HG03066 (cell line): ENCODE measurements around the gene FHDC1.

Experiments
- ATAC-seq: cut with Tn5 transposase; IDR thresholded peaks from one replicate; pipeline ENCODE4 v1.9.1; 2021; ENCODE audit warnings: low read depth; ENCODE audit not compliant: unreplicated experiment

FHDC1 gene

DNA sequence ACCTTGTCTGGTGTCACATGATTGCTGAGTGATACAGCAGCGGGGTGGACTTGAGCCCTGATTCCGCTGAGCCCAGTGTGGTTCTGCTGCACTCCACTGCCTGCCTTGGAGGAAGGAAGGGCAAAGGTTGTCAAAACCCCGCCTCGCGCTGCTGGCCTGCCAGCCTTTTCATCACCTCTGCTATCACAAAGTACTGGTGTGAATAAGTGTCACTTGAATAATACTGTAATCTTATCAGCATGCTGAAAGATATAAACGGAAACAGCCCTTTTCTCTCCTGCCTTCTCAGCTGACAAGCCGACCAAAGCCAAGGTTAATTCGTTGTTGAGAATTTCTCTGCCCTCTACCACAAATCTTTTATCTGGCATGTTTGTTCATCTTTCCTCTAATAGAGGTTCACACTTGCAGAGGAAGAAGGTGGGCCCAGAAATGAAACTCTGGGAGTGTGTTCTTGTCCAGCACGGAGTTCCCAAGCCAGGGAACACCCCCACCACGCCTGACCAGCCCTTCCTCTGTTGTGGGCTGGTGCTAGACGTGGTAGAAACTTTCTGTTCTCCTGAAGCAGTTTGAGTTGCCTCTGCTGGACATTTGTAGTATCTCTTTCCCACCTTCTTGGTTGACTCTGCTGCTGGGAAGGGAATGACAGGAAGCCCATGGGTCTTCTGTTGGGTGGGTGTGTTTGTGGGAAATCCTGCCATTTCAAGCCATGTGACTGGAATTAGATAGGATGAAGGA is 21.5 kb downstream of the FHDC1 start:
- ATAC-seq, result no peak

DNA sequence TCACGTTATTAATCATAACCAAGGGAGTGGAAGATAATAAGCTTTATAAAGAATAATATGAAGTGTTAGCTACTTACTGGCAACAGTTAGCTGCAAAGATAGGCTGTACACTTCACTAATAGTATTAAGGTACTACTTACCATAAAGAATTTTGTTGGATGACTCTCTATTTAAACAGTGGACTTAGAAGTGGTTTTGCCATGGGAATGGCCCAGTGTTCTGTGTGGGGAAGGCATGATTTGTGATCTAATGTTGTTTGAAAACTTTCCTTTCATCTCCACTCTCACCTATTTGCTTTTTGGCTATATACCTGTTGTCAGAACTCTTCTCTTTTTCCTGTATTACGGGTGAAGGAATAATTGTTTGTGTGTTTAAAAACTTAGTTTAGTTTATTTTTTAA is 23.0 kb downstream of the FHDC1 start:
- no peak for ATAC-seq

DNA sequence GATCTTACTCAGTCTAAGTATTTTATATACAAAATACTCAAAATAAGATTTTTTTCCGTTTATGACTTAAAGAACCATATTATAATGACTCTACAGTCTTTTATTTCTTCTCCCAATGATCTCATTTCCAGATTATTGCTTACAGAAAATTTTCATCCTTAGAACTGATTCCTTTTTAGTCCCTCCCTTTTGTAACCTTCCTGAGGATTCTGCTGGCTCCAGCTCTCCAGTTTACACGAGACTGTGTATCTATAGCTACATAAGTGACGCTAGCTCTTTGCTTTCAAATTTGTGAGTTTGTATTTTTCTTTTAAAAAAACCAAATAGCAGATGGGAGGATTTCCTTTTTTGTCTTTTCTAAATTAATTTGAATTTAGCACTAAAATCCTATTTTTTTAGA is 24.0 kb downstream of the FHDC1 start:
- ATAC-seq, result no peak

DNA sequence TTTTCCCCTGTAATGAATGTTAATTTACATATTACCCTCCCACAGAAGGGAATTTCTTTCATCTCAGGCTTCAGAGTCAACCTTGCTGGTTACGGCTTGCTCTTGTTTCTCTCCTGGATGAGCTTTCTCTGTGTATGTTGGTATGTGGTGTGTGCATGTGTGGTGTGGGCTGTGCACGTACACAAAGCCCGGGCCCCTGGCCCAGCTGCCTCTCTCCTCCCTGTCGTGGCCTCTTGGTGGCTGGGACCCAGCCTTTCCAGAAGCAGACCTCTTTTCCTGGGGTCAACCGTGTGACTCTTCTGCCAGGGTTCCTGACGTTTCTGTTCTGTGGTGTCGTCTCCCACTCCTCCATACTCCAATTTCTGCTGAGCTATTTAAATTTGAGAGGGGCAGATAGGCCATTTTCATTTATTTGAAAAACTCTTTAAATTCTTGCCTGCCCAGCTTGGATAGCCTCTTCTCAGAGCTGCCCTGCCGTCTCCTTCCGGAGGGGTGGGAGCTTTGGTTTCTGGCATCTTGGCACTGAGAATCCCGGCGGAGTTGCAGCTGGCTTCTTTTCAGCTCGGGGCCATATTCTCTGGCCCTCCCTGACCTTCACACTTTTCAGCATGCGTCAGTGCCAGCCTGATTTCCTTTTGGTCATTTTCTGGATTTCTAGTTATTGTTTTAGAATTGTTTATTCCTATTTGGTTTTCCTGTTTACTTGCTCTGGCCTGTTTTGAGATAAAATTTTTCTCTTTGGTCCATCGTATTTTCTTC is 25.1 kb downstream of the FHDC1 start:
- ATAC-seq, result no peak

DNA sequence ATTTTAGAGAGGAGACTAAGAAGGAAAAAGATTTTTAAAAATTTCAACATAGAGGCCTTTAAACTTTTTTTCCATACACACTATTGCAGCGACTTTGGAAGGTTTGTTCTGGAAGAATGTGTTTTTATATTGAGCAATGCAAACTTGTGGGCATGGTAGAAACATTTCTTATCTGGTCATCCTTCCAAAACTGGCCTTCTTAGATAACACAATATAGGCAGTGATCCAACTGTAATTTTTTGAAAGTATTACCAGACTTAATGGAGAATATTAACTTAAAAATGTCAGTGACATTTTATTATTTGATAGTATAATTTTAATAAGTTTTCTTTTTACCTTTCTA is 25.6 kb downstream of the FHDC1 start:
- no peak for ATAC-seq

DNA sequence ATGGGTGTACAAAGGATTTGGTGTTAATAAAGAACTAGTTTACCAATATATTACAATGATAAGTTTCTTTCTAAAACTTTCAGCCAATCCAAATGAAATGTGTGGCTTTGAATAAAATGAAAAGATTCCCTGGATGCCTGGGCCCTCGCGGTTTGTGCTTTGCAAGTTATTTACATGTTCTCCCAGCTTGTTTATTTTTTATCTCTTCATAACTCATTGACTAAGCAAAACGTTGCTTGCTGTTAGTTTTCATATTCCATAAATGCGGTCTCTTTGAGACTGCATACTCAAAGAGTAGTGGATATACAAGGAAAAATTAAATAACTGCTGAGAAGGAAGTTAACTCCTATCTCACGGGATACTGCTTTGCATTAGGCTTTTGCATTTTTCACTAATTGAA is 26.0 kb downstream of the FHDC1 start:
- ATAC-seq, result no peak

DNA sequence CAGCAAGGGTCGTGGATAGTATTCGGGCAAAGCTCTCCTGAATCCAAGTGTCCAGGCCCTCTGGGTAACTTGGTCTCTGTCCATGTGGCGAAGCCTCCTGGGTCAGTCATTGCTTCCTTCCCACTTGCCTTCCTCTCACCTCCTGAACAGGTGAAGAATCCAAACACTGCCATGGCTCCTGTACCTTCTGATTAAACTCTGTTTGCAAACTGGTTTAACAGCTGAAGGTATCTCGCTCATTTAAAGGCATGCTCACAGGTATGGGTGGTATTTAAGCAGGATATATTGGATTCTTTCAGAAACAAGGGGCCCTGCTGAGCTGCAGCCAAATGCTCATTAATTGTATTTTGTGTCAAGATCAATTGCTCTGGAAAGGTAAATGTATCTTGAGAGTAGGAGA is 28.2 kb downstream of the FHDC1 start:
- ATAC-seq, result no peak

DNA sequence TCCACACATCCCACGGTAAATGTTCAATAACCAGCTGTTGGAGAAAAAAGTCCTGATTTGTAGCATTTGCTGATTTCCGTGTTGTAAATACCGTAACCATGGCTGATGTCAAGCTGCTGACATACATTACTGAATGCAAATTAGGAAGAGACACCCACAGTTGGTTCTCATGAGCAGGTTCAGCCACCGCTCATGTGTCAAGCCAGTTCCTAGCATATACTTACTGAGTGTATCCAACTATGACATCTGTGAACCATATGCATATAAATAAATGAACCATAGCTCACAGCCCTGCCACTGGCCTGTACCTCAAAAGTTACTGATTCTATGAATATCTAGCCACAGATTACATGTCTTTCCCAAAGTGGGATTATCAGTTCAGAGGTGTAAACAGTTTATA is 29.5 kb downstream of the FHDC1 start:
- ATAC-seq, result no peak

DNA sequence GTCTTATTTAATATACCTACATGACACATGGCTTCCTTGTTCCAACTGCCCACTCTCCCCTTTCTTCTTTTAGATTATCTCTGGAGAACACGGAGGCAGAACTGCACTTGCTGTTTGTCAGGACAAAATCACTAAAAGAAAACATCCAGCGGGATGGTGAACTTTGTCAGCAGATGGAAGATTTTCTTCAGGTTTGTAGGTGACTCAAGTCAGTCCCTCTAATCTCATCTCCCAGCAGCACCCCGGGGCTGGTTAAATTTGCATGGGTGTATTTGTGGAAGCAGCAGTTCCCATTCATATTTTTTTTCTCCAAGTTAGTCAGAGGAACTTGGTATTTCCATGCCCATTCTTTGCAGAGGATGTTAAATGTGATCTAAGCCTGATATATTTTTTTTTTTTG is 31.8 kb downstream of the FHDC1 start:
- ATAC-seq, result no peak

DNA sequence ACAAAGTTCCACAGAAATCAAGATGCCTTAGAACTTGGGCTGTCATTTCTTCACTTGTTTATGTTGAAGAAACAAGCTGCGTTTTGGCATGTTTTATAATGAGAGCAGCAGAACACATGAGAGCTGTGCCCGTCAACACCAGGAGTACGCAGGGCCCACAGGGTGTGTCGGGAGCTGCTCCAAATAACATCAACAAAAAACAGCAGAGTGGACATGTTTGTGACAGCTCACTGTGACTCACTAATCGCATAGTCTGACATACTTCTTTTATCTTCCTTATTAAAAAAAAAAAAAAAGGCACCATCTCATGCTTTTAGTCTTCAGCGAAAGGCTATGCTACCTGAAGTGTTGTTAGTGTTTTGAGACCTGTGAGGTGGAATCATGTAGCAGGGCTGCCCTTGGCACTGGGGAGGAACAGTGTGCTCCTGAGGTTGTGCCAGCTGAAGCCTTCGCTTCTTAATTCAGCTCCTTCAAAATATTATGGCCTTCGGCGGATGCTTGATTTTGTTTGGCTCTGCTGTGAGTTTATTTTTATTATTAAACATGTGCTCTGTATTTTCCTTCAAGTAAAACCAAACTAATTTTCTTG is 32.8 kb downstream of the FHDC1 start:
- no peak for ATAC-seq

DNA sequence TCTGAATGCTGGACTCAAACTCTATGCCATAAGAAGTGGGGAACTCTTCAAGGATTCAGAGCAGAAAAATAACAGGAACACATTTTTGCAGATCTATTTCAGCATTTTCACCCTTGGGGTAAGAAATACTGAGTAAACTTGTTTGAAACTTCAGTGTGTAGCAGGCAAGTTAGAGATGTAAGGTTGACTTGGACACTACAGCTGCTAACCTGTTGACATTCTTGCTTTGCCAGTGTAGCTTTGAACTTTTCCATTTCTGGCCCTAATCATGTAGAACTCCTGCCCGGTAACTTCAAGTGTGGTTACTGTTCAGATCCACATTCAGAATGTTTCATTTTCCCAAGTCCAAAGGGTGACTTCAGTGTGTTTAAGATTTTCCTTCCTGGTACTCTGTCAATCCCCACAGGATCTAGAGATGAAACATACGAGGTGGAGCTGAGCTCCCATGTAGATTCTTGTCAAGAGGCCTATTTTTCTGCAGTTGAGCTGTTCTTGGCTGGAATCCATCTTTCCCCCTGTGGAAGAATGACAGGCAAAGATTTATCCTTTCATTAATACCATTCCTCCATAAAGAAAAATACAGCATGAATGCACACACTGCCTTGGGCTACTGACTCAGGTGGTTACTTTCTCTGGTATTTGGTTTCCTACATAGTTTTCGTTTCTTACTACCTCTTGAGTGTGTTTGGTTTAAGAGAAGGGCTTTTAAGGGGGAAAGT is 34.1 kb downstream of the FHDC1 start:
- ATAC-seq, result no peak

DNA sequence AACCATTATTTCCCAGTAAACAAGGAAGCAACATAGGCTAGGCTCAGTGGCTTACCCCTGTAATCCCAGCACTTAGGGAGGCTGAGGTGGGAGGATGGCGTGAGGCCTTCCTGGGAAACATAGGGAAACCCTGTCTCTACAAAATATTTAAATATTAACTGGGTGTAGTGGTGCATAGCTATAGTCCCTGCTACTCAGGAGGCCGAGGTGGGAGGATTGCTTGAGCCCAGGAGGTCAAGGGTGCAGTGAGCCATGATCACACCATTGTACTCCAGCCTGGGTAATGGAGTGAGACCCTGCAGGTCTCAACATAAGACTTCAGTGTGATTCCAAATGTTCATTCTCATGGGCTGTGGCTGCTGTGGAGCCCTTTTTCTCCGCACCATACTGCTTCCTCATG is 34.9 kb downstream of the FHDC1 start:
- no peak for ATAC-seq

DNA sequence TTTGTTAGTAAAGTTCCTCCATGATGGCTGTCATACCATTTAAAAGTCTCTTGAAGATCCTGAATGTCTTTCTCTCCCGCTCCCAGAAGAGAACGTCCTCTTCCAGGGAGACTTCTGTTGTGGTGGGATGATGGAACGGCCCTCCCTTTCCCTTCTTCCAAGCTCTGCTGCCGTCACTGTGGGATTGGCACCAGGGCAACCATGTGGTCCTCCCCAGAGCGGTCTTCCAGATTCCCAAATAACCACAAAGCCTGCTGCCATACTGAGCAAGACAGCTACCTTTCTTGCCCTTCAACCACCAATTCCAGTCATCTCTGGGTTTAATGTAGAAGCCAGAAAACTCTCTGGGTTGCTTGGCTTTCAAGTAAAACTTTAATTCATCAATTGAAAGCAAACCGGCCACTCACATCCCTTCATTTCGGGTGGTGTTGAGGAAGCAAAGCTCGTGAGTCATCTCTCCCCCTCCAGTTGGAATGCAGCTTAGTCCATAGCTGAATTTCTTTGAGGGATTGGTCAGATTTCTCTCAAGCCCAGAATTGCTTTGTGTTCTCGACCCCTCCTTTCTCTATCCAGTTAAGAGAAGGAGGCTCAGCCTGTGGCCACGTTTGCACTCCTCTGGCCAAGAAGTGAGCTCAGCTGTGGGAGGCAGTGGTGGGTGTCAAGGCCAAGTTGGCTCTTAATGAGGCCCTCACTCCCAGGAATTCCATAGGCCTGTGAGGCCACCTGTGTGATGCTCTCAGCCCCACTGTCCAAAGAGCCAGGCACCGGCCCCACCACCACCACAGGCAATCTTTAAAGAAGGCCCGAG is 36.9 kb downstream of the FHDC1 start:
- no peak for ATAC-seq

DNA sequence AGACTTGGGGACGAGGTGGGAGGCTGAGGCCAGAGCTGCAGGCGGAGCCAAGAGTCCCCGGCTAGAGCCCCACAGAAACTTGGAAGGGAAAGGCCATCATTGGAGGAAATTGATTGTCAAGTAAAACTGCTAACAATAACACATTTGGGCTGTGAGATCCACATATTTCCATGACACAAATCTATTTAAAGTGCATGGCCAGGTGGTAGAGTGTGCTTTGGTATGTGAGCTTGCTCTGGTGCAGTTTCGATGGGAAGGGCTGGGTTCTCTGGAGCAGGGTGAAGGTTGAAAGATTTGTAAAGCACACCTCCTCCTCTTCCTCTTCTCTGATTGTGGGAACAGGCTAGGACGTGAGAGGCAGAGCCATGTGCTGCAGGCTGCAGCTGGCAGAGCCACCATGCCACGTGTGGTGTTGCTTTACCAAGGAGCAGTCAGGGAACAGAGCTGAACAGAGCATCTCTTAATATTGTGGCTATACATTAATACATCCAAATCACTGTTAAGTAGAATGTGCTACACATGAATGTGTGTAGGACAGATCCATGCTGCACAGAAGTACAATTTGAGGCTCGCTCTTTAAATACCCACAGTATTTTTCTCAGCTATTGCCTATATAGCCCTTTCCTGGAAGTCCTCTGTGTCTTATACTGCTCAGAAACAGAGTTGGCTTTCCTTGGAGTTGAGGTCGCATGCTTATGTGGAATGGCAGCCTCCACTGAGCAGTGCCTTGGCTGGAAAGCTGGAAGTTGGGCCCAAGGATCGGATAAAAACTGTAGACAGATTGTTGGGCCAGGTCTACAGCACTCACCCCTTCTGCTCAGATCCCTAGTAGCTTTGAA is 37.7 kb downstream of the FHDC1 start:
- no peak for ATAC-seq

DNA sequence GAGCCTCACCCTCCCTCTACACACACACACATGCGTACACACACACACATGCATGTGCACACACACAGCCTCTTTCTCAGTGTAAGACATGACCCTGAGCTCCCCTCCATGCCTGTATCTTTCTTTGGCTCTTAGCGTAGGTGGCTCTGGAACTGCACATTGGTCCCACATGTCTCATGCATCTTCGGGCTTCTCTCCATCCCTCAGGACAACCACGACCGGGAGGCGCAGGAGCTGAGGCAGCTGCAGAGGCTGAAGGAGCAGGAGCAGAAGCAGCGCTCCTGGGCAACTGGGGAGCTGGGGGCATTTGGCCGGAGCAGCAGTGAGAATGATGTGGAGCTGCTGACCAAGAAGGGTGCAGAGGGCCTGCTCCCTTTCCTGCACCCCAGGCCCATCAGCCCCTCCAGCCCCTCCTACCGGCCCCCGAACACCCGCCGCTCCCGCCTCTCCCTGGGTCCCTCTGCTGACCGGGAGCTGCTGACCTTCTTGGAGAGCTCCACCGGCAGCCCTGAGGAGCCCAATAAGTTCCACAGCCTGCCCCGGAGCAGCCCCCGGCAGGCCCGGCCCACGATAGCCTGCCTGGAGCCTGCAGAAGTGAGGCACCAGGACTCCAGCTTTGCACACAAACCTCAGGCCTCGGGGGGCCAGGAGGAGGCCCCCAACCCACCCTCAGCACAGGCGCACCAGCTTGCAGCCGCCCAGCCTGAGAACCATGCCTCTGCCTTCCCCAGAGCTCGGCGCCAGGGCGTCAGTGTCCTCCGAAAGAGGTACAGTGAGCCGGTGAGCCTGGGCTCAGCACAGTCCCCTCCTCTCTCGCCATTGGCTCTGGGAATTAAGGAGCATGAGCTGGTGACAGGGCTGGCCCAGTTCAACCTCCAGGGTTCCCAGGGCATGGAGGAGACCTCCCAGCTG is 38.6 kb downstream of the FHDC1 start:
- ATAC-seq, result no peak

DNA sequence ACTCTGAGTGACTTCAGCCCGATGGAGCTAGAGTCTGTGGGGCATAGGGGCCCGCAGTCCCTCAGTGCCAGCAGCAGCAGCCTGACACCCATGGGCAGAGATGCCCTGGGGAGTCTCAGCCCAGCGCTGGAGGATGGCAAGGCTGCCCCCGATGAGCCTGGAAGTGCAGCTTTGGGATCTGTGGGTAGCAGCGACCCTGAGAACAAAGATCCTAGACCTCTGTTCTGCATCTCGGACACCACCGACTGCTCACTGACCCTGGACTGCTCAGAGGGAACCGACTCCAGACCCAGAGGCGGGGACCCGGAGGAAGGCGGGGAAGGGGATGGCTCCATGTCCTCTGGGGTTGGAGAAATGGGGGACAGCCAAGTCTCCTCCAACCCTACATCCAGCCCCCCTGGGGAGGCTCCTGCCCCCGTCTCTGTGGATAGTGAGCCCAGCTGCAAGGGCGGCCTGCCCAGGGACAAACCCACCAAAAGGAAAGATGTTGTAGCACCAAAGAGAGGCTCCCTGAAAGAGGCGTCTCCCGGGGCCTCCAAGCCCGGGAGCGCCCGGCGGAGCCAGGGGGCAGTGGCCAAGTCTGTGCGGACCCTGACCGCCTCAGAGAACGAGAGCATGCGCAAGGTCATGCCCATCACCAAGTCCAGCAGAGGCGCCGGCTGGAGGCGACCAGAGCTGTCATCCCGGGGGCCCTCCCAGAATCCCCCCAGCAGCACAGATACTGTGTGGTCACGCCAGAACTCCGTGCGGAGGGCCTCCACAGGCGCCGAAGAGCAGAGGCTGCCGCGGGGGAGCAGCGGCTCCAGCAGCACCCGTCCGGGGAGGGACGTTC is 39.5 kb downstream of the FHDC1 start:
- ATAC-seq, result no peak

DNA sequence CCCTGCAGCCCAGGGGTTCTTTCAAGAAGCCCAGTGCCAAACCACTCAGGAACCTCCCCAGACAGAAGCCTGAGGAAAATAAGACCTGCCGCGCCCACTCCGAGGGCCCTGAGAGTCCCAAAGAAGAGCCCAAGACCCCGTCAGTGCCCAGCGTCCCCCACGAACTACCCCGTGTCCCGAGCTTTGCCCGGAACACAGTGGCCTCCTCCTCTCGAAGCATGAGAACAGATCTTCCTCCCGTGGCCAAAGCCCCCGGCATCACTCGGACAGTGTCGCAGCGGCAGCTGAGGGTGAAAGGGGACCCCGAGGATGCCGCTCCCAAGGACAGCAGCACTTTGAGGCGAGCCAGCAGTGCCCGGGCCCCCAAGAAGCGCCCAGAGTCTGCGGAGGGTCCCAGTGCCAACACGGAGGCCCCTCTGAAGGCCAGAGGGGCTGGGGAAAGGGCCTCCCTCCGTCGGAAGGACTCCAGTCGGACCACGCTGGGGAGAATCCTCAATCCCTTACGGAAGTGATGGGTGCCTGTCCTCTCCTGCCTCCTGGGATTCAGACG is 40.2 kb downstream of the FHDC1 start:
- no peak for ATAC-seq
